Measurements from ENCODE around the gene KARS1.
A peak's percentile ranks its signal among the peaks of the same experiment; 100 is the strongest.

Gene KARS1

GRCh38 chr16:75647492-75648264, at the start of gene KARS1, which contains the start of gene TERF2IP:
Gene KARS1 (minus strand): TSS chr16:75647665. CDS start chr16:75647639, 26 bp downstream.
Gene TERF2IP (plus strand): TSS chr16:75647773. CDS start chr16:75647883, 110 bp downstream.
- DNase-seq (ENCODE audit: low read depth in 3 of 3), result peak; percentile 90 to 94 (median 93)

- DNase-seq (ENCODE audit: low read depth in 3 of 3), result no peak
Measured at GRCh38 chr16:75695708-75696107, 48.2 kb upstream of the KARS1 start.

- no peak for DNase-seq (ENCODE audit: low read depth in 3 of 3)
Measured at GRCh38 chr16:75687361-75687760, 39.9 kb upstream of the KARS1 start.

GRCh38 chr16:75682308-75682707, 34.8 kb upstream of the KARS1 start:
- DNase-seq (ENCODE audit: low read depth in 3 of 3), result no peak

- DNase-seq (ENCODE audit: low read depth in 3 of 3), result no peak
Measured at GRCh38 chr16:75679366-75679765, 31.9 kb upstream of the KARS1 start.

GRCh38 chr16:75676909-75677308, 29.4 kb upstream of the KARS1 start, which contains the start of gene CPHXL2:
Gene CPHXL2 (minus strand): TSS chr16:75677009. CDS start chr16:75676999, 10 bp downstream.
- DNase-seq (ENCODE audit: low read depth in 3 of 3), result no peak

- no peak for DNase-seq (ENCODE audit: low read depth in 3 of 3)
Measured at GRCh38 chr16:75667503-75667902, 20.0 kb upstream of the KARS1 start.

GRCh38 chr16:75660726-75661302, 13.3 kb upstream of the KARS1 start:
- DNase-seq (ENCODE audit: low read depth in 3 of 3), result no peak

GRCh38 chr16:75660321-75660720, 12.9 kb upstream of the KARS1 start:
- no peak for DNase-seq (ENCODE audit: low read depth in 3 of 3)

GRCh38 chr16:75658175-75658574, 10.7 kb upstream of the KARS1 start:
- no peak for DNase-seq (ENCODE audit: low read depth in 3 of 3)

GRCh38 chr16:75653922-75654321, 6.5 kb upstream of the KARS1 start:
- no peak for DNase-seq (ENCODE audit: low read depth in 3 of 3)

- peak; percentile 65 to 84 (median 77) for DNase-seq (ENCODE audit: low read depth in 3 of 3)
Measured at GRCh38 chr16:75648265-75649076, 1.0 kb upstream of the KARS1 start.

- no peak for DNase-seq (ENCODE audit: low read depth in 3 of 3)
Measured at GRCh38 chr16:75647112-75647491, 363 bp downstream of the KARS1 start.

GRCh38 chr16:75644240-75645012, 3.0 kb downstream of the KARS1 start:
- no peak for DNase-seq (ENCODE audit: low read depth in 3 of 3)

GRCh38 chr16:75640598-75640997, 6.9 kb downstream of the KARS1 start:
- DNase-seq (ENCODE audit: low read depth in 3 of 3), result no peak

GRCh38 chr16:75635036-75635435, 12.4 kb downstream of the KARS1 start:
- no peak for DNase-seq (ENCODE audit: low read depth in 3 of 3)

- no peak for DNase-seq (ENCODE audit: low read depth in 3 of 3)
Measured at GRCh38 chr16:75632857-75633256, 14.6 kb downstream of the KARS1 start.

GRCh38 chr16:75630052-75630451, 17.4 kb downstream of the KARS1 start:
- DNase-seq (ENCODE audit: low read depth in 3 of 3), result no peak

GRCh38 chr16:75629132-75629531, 18.3 kb downstream of the KARS1 start:
- DNase-seq (ENCODE audit: low read depth in 3 of 3), result no peak

- no peak for DNase-seq (ENCODE audit: low read depth in 3 of 3)
Measured at GRCh38 chr16:75628351-75628750, 19.1 kb downstream of the KARS1 start.

GRCh38 chr16:75627851-75628250, 19.6 kb downstream of the KARS1 start:
- DNase-seq (ENCODE audit: low read depth in 3 of 3), result no peak

GRCh38 chr16:75626806-75627205, 20.7 kb downstream of the KARS1 start:
- no peak for DNase-seq (ENCODE audit: low read depth in 3 of 3)
